IPS-NIHi7 (cell line): ENCODE data around the gene OXLD1.

Experiments used
- DNase-seq: peaks from one replicate; pipeline ENCODE4 v3.0.0; 2012; ENCODE audit warnings: mixed read lengths; ENCODE audit errors: extremely low spot score

OXLD1 gene

DNA sequence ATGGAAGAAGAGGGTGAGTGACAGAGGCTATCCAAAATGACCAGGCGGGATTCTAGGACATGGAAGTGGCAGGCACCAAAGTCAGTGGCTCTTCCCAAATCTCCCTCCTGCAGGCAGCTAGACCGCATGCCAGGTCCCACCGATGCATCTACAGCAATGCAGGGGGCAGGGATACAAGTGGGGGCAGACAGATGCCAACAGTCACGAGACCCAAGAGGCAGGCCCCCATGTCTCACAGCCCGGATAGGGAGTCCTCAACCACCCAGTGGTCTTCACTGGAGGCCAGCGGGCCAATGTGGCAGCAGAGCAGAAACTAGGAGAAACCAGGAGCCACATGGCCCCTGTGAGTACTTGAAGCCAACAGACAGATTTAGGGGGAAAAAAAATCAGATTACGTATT is 49.5 kb downstream of the OXLD1 start:
- no peak for DNase-seq

DNA sequence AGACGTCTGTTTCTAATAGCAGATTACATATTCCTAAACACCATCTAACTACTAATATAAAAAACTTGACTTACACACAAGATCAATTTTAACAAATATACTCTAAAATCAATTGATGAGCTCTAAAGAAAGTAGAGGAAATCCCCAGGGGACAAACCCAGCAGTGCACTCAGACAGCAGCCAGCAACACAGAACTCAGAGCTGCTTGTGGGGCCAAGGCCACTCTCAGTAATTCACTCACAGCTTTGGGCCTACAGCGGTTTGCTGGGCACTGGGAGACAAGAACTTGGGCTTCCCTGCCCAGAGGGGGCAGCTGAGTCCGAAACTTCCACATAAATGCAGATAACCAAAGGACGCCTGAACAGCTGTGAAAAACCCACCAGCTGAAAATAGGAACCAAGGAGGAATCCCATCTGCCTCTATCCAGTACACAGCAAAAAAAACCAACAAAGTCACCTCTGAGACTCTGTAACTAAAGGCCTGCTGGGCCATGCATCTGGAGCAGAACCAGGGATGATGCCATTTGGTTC is 50.9 kb downstream of the OXLD1 start:
- no peak for DNase-seq
